GM12892 (cell line): ENCODE measurements around the gene C10orf105.

Experiments used
- DNase-seq: peaks from one replicate; pipeline ENCODE4 v3.0.0; 2011; ENCODE audit not compliant: insufficient read length
- FAIRE-seq: peaks from 2 replicates; lab custom pipeline; 2011; peaks lifted over from hg19 to GRCh38; lab: Jason Lieb, UNC
- POLR2A ChIP-seq: IDR thresholded peaks from 2 replicates; pipeline ENCODE4 v1.6.1; 2011; ENCODE audit warnings: low read depth, low read length, control low read depth
- POLR2AphosphoS5 ChIP-seq: IDR thresholded peaks from 2 replicates; pipeline ENCODE4 v1.6.1; 2011; ENCODE audit warnings: low read depth, low read length, control low read depth
- TAF1 ChIP-seq: IDR thresholded peaks from 2 replicates; pipeline ENCODE4 v1.6.1; 2011; ENCODE audit warnings: low read depth, mild to moderate bottlenecking, control low read depth, low read length, borderline replicate concordance

Gene C10orf105

DNA sequence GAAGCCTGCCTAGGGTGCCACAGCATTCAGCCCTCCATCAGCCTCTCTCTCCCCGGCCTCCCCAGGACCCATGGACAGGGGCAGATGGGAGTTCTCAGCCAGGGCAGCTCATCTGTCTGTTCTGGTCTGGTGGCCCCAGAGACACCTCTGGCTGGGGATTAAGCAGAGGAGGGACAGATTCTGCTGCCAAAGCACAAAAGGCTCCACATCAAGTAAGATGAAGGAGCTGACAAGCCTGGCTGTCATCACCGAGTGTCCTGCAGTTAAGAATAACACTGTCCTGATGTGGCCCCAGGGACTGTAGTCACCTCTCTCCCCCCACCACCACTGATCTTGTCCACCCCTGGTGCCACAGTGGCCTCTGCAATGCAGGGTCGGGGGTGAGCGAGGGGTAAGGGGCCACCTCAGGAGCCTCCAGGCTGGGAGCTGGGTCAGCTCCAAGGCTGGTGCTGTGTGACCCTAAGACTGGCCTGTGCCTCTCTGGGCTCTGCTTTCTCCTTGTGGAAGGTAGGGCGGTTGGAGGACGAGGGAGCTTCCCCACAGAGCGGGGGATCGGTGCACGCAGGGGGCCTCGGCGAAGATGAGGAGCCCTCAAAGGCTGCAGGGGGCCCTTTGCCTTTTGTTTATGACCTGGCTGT is 18.7 kb downstream of the C10orf105 start:
- TF ChIP-seq POLR2A, result no peak
- no peak for TF ChIP-seq TAF1
- TF ChIP-seq POLR2AphosphoS5, result no peak
- DNase-seq, result no peak
- no peak for FAIRE-seq

- TF ChIP-seq POLR2A (no peak), TAF1 (no peak), POLR2AphosphoS5 (no peak)
- FAIRE-seq (no peak), DNase-seq (no peak)
Measured at GRCh38 chr10:71698737-71699136, 20.8 kb downstream of the C10orf105 start.

DNA sequence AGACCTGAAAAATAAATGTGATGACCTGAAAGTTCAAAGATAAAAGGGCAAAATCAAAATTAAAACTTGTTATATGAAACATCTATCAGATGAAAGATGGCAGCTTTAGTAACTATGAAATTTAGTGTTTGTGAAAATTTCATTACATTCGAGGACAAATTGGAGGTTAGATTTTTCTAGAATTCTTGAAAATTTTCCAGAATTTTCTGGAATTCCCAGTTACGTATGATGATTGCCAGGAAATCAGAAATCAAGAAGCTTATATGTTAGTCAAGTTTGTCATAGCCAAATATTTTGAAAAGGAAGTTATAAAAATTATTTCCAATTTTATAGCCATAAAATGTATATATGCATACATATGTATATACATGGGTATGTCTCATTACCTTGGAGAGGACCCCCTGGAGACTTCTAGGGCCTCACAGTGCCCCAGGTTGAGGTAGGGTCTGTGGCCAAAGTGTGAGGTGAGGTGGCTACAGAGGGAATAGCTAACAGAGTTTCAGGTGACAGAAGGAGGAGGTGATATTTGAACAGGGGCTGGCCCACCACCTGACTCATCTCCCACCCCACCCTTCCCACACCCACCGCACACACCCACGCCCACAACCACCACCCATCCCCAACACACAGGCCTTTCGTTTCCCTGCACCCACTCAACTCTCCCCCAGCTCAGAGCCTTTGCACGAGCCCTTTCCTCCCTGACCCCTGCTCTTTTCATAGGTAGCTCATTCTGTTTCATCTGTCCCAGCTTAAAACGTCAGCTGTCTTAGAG is 21.5 kb downstream of the C10orf105 start:
- FAIRE-seq (peak; percentile 48), DNase-seq (peak; percentile 50)
- TF ChIP-seq POLR2AphosphoS5 (no peak), TAF1 (no peak)

- peak; percentile 57 for DNase-seq
- FAIRE-seq, result peak; percentile 71
- TF ChIP-seq POLR2AphosphoS5, result no peak
- no peak for TF ChIP-seq TAF1
- TF ChIP-seq POLR2A, result no peak
Measured at GRCh38 chr10:71696628-71697326, 22.8 kb downstream of the C10orf105 start.

GRCh38 chr10:71695502-71696476 is 23.8 kb downstream of the C10orf105 start:
- DNase-seq (no peak), FAIRE-seq (peak; percentile 24)
- no peak for TF ChIP-seq POLR2AphosphoS5
- no peak for TF ChIP-seq TAF1
- TF ChIP-seq POLR2A, result no peak

DNA sequence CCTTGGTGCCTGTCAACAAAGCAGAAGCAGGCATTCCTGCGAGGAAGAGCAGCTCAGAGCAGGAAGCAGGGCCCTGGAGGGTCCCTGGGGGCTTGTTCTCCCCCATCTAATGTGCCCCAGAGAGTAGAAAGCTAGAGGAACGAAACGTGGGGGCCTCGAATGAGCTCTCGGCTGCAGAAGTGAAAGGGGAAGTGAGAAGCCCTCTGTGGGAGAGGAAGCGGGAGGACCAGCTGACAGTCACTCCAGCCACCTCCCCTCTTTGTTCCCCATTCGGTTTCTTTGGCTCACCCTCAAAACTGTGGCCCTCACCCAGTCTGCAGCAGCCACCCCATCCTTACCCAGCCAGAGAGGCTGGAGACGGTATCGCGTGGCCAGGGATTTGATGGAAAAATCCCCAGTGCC is 25.0 kb downstream of the C10orf105 start:
- FAIRE-seq, result peak; percentile 95
- DNase-seq, result peak; percentile 96
- TF ChIP-seq TAF1, result peak; percentile 40; the same call in 1 of the 2 replicates
- no peak for TF ChIP-seq POLR2AphosphoS5

- no peak for TF ChIP-seq POLR2A
- no peak; the same call in 1 of the 2 replicates for TF ChIP-seq POLR2AphosphoS5
- TF ChIP-seq TAF1, result no peak
- peak; percentile 88 for FAIRE-seq
- DNase-seq, result no peak
Measured at GRCh38 chr10:71694039-71694501, 25.5 kb downstream of the C10orf105 start.

DNA sequence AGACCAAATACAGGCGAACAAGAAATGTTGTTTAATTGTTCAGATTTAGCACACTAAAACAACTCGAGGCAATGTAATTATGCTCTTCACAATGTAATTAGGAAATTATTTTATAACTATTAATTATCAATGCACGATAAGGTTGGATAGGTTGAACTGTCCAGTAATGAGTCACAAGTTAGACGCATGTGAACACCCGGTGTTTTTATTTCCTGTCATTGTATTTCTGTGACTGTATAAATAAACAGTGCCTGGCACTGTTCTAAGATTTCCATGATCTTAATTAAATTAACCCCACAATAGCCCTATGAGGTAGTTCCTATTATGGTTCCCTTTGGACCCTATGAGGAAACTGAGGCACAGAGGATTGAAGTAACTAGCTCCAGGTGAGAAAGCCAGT is 26.2 kb downstream of the C10orf105 start:
- no peak for FAIRE-seq
- TF ChIP-seq POLR2A (no peak), TAF1 (no peak), POLR2AphosphoS5 (no peak)
- no peak for DNase-seq

DNA sequence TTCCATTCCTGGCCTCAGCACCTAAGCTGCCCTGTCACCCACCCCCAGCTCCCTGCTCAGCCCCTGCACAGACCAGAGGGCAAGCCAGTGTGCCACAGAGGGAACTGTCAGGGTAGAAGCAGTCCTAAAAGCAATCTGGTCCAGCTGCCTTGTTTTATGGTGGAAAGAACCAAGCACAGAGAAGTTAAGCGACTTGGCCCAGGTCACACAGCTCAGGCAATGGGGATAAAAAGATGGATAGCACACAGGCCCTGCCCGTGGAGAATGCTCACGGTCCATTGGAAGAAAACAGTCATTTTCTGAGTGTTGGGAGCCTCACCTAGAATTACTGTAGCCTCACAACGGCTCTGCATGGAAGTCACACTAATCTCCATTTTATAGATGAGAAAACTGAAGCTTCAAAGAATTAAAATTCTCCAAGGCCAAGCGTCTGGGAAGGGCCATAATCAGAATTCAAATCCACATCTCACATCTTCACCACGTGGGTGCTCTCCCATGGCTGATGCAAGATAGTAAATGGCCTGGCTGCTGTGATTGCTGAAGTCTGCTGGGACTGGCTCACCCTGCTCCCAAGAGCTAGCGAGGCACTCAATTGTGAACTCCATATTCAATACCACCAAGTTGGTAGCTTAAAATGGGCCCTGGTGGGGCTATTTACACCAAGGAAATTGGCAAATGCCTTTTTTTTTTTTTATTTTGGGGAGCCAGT is 26.8 kb downstream of the C10orf105 start:
- TF ChIP-seq TAF1 (no peak), POLR2AphosphoS5 (no peak), POLR2A (no peak)

GRCh38 chr10:71691405-71691804 is 28.2 kb downstream of the C10orf105 start:
- DNase-seq (no peak), FAIRE-seq (no peak)
- TF ChIP-seq TAF1 (no peak), POLR2AphosphoS5 (no peak), POLR2A (no peak)

More for the DNA sequence above, 26.8 kb downstream of the C10orf105 start:
- FAIRE-seq (no peak), DNase-seq (no peak)
